HG02840 (cell line): Measurements from ENCODE around the gene U2AF1L4.
"Not testable (repeated sequence)": the region's sequence is repeated elsewhere in the genome, so short reads cannot be mapped to it uniquely, and the experiment has no call there.

Experiments
- ATAC-seq: cut with Tn5 transposase; IDR thresholded peaks from one replicate; pipeline ENCODE4 v1.9.1; 2021; ENCODE audit warnings: mild to moderate bottlenecking, moderate library complexity, moderate number of reproducible peaks; ENCODE audit not compliant: unreplicated experiment, low FRiP score

The U2AF1L4 gene

GRCh38 chr19:35730326-35730725 is 14.9 kb downstream of the U2AF1L4 start:
- ATAC-seq, result no peak

DNA sequence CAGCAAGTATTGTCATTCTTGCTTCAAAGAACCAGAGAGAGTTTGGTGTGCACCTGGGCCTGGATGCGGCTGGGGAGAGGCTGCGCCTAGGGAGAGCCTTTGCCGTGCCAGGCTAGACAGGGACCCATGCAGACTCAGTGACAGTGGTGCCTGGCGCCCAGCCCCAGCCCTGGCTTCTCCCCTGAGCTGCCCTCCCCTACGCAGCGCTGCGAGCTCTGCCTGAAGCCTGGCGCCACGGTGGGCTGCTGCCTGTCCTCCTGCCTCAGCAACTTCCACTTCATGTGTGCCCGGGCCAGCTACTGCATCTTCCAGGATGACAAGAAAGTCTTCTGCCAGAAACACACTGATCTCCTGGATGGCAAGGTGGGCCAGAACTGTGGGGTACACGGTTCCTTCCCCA is 15.5 kb downstream of the U2AF1L4 start:
- ATAC-seq, result no peak

DNA sequence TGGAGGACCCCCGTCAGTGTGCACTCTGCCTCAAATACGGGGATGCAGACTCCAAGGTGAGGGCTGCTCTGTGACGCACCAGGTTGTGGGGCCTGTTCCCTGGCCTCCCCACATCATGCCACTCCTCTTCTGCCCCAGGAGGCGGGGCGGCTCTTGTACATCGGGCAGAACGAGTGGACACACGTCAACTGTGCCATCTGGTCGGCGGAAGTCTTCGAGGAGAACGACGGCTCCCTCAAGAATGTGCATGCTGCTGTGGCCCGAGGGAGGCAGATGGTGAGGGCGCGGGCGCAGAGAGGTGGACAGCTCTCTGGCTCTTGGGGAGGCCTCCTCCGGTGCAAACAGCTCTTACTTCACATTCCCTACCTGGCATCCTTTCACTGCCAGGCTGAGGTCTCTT is 16.2 kb downstream of the U2AF1L4 start:
- ATAC-seq, result no peak

- no peak for ATAC-seq
These were observed 17.1 kb downstream of the U2AF1L4 start for GRCh38 chr19:35727956-35728706.

DNA sequence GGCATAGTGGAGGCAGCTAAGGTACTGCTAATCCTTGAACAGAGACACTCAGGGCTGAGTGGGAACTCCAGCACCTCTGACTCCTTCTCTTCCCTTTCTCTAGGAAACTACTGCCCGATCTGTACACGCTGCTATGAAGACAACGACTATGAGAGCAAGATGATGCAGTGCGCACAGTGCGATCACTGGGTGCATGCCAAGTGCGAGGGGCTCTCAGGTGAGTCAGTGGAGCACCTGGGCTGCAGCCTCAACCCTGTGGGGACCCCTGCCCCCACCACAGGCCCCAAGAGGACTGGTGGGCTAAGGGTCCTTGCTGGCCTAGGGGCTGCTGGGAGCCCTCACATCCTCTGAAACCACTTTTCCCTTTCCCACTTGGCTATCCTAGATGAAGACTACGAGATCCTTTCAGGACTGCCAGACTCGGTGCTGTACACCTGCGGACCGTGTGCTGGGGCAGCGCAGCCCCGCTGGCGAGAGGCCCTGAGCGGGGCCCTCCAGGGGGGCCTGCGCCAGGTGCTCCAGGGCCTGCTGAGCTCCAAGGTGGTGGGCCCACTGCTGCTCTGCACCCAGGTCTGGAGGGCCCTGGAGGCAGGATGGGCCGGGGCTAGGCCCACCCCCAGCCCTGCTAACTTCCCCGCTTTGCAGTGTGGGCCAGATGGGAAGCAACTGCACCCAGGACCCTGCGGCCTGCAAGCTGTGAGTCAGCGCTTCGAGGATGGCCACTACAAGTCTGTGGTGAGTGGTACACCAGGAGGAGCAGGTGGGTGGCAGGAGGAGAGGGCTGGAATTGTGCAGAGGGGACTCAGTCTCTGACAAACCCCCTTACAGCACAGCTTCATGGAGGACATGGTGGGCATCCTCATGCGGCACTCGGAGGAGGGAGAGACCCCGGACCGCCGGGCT is 17.9 kb downstream of the U2AF1L4 start:
- ATAC-seq, result no peak

- no peak for ATAC-seq
These were observed 19.9 kb downstream of the U2AF1L4 start for GRCh38 chr19:35725216-35725861.

- ATAC-seq, result no peak
These were observed 20.7 kb downstream of the U2AF1L4 start for GRCh38 chr19:35724560-35724959.

DNA sequence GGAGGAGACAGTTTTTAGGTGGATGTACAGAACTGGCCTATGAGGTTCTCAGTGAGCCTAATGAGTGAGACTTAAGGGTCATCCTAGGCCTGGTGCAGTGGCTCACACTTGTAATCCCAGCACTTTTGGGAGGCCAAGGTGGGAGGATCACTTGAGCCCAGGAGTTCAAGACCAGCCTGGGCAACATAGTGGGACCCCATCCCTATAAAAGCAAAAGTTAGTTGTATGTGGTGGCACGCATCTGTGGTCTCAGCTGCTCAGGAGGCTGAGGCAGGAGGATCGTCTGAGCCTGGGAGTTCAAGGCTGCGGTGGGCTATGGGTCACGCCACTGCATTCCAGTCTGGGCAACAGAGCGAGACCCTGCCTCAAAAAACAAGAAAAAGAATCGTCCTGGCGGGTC is 21.1 kb downstream of the U2AF1L4 start:
- ATAC-seq, result not testable (repeated sequence)

DNA sequence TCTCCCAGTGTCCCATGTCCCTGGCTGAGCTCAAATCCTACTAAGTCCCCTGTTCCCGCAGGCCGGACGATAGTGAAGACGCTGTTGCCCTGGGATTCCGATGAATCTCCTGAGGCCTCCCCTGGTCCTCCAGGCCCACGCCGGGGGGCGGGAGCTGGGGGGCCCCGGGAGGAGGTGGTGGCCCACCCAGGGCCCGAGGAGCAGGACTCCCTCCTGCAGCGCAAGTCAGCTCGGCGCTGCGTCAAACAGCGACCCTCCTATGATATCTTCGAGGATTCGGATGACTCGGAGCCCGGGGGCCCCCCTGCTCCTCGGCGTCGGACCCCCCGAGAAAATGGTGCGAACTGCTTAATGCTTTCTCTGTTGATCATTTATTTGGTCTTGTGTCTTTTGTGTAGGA is 21.5 kb downstream of the U2AF1L4 start:
- no peak for ATAC-seq

DNA sequence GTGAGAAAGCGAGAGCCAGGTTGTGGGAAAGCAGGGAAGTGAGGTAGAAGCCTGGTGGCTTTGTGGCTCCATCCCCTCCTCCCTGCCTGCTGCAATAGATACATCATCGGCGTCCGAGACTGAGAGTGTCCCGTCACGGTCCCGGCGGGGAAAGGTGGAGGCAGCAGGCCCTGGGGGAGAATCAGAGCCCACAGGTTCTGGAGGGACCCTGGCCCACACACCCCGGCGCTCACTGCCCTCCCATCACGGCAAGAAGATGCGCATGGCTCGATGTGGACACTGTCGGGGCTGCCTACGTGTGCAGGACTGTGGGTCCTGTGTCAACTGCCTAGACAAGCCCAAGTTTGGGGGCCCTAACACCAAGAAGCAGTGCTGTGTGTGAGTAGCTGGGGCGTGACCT is 22.3 kb downstream of the U2AF1L4 start:
- ATAC-seq, result no peak

GRCh38 chr19:35722461-35722860 is 22.8 kb downstream of the U2AF1L4 start:
- no peak for ATAC-seq

DNA sequence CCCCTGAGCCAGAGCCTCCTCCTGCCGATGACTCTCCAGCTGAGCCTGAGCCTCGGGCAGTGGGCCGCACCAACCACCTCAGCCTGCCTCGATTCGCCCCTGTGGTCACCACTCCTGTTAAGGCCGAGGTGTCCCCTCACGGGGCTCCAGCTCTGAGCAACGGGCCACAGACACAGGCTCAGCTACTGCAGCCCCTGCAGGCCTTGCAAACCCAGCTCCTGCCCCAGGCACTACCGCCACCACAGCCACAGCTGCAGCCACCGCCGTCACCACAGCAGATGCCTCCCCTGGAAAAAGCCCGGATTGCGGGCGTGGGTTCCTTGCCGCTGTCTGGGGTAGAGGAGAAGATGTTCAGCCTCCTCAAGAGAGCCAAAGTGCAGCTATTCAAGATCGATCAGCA is 23.8 kb downstream of the U2AF1L4 start:
- no peak for ATAC-seq

- ATAC-seq, result no peak
These were observed 24.6 kb downstream of the U2AF1L4 start for GRCh38 chr19:35720648-35721047.

DNA sequence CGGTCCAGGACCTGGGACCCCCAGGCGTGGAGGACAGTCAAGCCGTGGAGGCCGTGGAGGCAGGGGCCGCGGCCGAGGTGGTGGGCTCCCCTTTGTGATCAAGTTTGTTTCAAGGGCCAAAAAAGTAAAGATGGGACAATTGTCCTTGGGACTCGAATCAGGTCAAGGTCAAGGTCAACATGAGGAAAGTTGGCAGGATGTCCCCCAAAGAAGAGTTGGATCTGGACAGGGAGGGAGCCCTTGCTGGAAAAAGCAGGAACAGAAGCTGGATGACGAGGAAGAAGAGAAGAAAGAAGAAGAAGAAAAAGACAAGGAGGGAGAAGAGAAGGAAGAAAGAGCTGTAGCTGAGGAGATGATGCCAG is 25.1 kb downstream of the U2AF1L4 start:
- no peak for ATAC-seq

DNA sequence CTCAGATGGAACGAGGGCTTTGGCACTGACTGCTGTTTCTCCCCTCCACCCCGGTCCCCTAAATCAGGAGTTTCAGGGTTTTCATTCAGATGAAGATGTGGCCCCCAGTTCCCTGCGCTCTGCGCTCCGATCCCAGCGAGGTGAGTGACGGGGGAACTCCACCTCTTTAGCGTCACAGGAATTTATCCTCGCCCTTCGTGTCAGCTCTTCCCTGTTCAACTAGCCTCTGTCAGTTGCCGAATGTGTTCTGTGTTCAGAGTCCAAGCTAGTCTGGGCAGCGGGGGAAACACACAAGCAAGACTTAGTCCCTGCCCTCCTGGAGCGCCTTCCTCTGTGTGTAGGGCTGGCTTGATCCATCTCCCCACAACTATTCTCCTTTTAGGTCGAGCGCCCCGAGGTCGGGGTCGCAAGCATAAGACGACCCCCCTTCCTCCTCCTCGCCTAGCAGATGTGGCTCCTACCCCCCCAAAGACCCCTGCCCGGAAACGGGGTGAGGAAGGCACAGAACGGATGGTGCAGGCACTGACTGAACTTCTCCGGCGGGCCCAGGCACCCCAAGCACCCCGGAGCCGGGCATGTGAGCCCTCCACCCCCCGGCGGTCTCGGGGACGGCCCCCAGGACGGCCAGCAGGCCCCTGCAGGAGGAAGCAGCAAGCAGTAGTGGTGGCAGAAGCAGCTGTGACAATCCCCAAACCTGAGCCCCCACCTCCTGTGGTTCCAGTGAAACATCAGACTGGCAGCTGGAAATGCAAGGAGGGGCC is 25.6 kb downstream of the U2AF1L4 start:
- no peak for ATAC-seq

GRCh38 chr19:35718345-35719041 is 26.7 kb downstream of the U2AF1L4 start:
- ATAC-seq, result no peak

DNA sequence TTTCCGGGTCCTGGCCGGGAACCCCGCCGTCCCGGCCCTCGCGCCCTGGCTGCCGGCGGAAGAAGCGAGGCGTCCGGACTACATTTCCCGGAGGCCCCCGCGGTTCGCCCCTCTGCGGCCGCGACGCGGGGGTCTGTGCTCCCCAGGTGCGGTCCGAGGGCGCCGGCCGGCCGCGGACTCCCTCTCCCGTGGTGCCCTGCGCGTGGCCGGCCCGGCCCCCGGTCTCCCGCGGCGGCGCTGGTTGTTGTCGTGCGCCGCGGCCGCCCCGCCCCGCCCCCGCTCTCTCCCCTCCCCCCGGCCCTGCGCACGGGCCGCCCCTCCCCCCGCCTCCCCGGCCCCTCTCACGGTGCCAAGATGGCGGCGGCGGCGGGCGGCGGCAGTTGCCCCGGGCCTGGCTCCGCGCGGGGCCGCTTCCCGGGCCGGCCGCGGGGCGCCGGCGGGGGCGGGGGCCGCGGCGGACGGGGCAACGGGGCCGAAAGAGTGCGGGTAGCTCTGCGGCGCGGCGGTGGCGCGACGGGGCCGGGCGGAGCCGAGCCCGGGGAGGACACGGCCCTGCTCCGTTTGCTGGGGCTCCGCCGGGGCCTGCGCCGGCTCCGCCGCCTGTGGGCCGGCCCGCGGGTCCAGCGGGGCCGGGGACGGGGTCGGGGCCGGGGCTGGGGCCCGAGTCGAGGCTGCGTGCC is 27.4 kb downstream of the U2AF1L4 start, which contains the start of gene KMT2B:
TSS of gene KMT2B (plus strand) at position 339 of the 680 bp plus-strand sequence. CDS start at position 355, 16 bp downstream.
- ATAC-seq, result no peak

DNA sequence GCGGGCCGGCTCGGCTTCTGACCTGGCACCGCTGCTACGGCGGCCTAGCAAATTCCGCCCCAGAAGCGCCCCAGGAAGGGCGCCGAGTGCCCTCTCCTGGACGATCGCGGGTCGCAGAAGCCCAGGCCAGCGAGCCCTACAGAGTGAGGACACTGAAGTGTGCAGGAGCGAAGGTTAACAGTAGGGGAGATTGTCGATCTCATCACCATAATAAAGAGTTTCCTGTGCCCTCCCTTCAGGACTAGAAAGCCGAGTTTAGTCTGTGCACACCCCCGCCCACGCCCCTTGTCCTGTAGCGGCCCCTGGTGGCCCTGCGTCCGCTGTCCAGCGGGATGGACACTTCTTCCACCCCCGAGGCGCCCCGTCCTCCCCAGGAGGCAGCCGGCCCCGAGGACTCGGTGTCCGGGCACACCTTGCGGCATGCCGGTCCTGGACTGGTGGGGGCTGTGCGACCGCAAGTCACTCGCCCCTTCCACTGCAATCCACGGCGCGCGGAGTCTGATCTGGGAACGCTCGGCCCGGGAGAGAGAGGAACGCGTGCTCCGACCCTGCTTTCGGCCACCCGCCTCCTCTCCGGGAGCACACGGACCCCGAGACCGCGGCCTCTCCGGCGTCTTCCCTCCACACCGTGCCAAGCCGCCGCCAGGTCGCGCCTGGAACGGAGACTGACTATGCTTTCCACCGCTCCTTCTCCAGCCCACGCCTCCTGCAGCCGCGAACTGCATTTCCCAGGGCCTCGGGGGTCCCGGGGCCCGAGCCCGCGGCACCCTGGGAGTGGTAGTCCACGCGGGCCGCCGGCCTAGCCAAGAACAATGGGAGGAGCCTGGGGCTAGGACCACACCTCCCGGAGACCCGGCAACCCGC is 28.2 kb downstream of the U2AF1L4 start:
- peak; percentile 61 for ATAC-seq
